NCI-H146 (cell line): ENCODE results near the gene FLRT2.

Experiments
- DNase-seq: peaks from one replicate; lab custom pipeline; 2025; lab: John Stamatoyannopoulos, UW

The FLRT2 gene

GRCh38 chr14:85564841-85565527 lies 35.0 kb downstream of the FLRT2 start:
- no peak for DNase-seq

- peak; percentile 2 for DNase-seq
Observed at GRCh38 chr14:85565862-85566296, 35.9 kb downstream of the FLRT2 start.

GRCh38 chr14:85566603-85567002 lies 36.7 kb downstream of the FLRT2 start:
- DNase-seq: no peak

- DNase-seq: no peak
Observed at GRCh38 chr14:85572011-85572410, 42.1 kb downstream of the FLRT2 start.

- no peak for DNase-seq
Observed at GRCh38 chr14:85572845-85573244, 42.9 kb downstream of the FLRT2 start.

- no peak for DNase-seq
Observed at GRCh38 chr14:85573406-85573805, 43.5 kb downstream of the FLRT2 start.

- DNase-seq: no peak
Observed at GRCh38 chr14:85574853-85575616, 45.1 kb downstream of the FLRT2 start.

- no peak for DNase-seq
Observed at GRCh38 chr14:85575617-85575898, 45.6 kb downstream of the FLRT2 start.

GRCh38 chr14:85576218-85576617 lies 46.3 kb downstream of the FLRT2 start:
- no peak for DNase-seq

GRCh38 chr14:85576848-85577542 lies 47.1 kb downstream of the FLRT2 start:
- DNase-seq: no peak

GRCh38 chr14:85577543-85578114 lies 47.7 kb downstream of the FLRT2 start:
- no peak for DNase-seq

GRCh38 chr14:85578357-85578756 lies 48.4 kb downstream of the FLRT2 start:
- no peak for DNase-seq

- no peak for DNase-seq
Observed at GRCh38 chr14:85578930-85579329, 49.0 kb downstream of the FLRT2 start.

- DNase-seq: no peak
Observed at GRCh38 chr14:85579942-85580341, 50.0 kb downstream of the FLRT2 start.

- no peak for DNase-seq
Observed at GRCh38 chr14:85580536-85581140, 50.7 kb downstream of the FLRT2 start.

GRCh38 chr14:85581691-85582090 lies 51.7 kb downstream of the FLRT2 start:
- DNase-seq: no peak

GRCh38 chr14:85583380-85583779 lies 53.4 kb downstream of the FLRT2 start:
- no peak for DNase-seq

GRCh38 chr14:85584481-85584880 lies 54.5 kb downstream of the FLRT2 start:
- no peak for DNase-seq

GRCh38 chr14:85587151-85587711 lies 57.3 kb downstream of the FLRT2 start:
- DNase-seq: no peak

- DNase-seq: no peak
Observed at GRCh38 chr14:85590784-85591183, 60.8 kb downstream of the FLRT2 start.

- DNase-seq: no peak
Observed at GRCh38 chr14:85594217-85594616, 64.3 kb downstream of the FLRT2 start.

GRCh38 chr14:85595981-85596380 lies 66.0 kb downstream of the FLRT2 start:
- DNase-seq: peak; percentile 6
